Measurements from ENCODE around the gene BRIP1. TPM values are rescaled to one million over a fixed set of nuclear protein-coding genes. Genes with fewer than 3 reads are reported as not detected.

BRIP1 gene
- total RNA-seq, 1 donor = 20.9 TPM

DNA sequence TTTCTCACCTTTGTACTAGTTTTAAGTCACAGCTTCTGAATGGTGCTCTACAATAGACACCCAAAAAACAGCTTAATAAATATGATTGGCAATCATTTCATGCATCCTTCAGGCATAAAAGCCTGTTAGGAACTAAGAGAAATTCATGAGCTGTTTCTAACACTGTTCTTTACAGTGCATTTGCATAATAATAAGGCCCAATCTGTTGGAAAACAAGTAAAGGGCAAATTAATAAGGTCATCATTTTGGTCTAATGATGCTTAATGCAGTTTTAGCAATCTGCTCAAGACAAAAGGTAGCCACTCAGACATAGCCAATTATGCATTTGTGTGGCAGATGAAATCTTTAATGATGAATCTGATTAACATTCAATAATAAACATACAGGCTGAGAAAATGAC is 216.8 kb downstream of the BRIP1 start:
- H3K4me3 ChIP-seq (ENCODE audit: low read depth, low read length) = no peak overlapping the region
- DNase-seq (ENCODE audit: low read depth) = no peak
- TF ChIP-seq, protein P1, sequence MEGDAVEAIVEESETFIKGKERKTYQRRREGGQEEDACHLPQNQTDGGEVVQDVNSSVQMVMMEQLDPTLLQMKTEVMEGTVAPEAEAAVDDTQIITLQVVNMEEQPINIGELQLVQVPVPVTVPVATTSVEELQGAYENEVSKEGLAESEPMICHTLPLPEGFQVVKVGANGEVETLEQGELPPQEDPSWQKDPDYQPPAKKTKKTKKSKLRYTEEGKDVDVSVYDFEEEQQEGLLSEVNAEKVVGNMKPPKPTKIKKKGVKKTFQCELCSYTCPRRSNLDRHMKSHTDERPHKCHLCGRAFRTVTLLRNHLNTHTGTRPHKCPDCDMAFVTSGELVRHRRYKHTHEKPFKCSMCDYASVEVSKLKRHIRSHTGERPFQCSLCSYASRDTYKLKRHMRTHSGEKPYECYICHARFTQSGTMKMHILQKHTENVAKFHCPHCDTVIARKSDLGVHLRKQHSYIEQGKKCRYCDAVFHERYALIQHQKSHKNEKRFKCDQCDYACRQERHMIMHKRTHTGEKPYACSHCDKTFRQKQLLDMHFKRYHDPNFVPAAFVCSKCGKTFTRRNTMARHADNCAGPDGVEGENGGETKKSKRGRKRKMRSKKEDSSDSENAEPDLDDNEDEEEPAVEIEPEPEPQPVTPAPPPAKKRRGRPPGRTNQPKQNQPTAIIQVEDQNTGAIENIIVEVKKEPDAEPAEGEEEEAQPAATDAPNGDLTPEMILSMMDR (IDR thresholded peaks at IDR 0.05; ENCODE audit: insufficient read depth, low read length) = no peak

DNA sequence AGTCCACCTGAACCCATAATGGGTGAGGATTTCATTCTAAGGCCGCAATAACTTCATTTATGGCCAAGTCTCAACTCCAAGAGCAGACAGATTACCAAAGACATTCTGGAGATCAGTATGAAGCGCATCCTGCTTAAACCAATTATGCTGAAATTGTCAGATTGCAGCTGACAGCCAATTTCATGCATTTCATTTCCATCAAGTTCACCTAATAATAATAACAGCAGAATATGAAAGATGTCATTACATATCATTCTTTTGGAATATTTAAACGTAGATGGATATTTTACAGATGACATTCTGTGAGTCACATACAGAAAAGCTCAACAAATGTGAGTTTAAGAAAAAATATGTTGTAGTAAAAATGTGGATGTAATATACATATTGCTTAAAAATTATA is 217.4 kb downstream of the BRIP1 start:
- TF ChIP-seq, protein P1 (IDR thresholded peaks at IDR 0.05; ENCODE audit: insufficient read depth, low read length) = no peak
- H3K4me3 ChIP-seq (ENCODE audit: low read depth, low read length) = no peak overlapping the region
- no peak for DNase-seq (ENCODE audit: low read depth)

DNA sequence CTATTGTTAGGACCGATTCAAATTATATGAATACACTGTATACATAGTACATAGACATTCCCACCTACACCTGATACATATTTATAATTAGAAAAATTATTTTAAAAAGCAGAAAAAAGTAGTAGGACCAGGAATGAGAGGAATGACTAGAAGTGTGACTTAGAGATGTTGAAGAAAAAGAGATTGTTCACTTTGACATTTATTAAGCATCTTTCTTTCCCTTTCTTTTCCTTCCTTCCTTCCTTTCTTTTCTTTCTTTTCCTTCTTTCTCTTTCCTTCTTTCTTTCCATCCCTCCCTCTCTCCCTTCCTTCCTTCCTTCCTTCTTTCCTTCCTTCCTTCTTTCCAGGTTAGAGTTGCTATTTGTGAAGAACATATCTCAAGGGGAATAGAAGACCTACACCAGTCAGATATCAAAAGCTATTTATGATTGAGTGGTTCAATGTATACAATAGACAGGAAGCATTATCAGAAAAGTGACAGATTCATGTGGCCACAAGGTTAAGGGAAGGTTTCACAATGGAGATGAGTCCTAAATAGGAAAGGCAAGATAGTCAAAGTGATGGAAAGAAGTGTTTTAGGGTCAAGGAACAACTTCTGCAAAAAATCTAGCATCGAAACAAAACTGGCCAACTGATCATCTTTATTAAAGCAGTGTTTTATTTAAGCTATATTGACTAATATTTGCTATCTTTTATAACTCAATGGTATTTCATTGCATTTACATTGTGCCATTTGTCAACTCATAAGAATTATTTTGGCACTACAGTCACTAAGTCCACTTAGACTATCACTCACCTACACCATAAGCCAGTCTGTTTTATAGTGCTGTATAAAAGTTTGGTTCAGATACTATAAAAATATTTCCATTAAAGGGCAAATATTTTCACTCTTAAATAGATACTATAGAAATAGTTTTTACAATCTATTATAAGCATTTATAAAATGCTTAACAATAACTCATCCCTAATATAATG is 218.2 kb downstream of the BRIP1 start:
- TF ChIP-seq, protein P1 (IDR thresholded peaks at IDR 0.05; ENCODE audit: insufficient read depth, low read length) = no peak
- H3K4me3 ChIP-seq (ENCODE audit: low read depth, low read length) = no peak overlapping the region
- DNase-seq (ENCODE audit: low read depth) = no peak

DNA sequence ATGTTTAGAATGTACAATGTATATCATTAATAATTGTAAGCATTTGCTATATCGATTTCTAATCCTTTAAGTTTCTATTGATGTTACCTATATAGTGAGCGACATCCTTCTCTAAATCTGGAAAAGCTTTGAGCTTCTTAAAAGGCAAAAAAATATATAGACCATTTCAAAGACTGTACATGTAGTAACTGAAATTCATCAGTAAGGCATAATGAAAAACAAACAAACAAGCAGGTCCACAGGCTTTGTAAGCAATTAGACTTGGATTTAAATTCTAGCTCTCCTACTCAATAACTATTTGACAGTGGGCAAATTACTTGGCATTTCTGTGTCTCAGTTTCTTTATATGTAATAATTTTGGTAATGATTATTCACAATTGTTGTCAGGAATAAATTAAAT is 220.6 kb downstream of the BRIP1 start:
- DNase-seq (ENCODE audit: low read depth) = no peak
- TF ChIP-seq, protein P1 (IDR thresholded peaks at IDR 0.05; ENCODE audit: insufficient read depth, low read length) = no peak

DNA sequence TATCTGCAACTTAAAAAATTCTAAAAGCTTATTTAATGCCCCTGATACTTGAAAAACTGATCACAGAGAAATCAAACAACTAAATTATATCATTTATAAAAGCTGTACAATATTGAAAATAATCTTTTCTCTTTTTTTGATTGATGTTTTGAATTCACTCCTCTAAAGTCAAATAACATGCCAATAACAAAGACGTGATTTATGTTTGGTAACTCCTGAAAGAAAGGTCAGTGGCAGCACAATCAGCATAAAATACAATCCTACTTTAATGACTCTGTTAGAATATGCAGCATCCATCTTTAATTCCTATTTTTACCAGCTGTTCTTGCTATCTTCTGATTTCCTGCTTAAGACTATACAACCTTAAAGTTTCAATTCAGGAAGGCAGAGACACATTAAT is 221.6 kb downstream of the BRIP1 start:
- TF ChIP-seq, protein P1 (IDR thresholded peaks at IDR 0.05; ENCODE audit: insufficient read depth, low read length) = no peak
- no peak for DNase-seq (ENCODE audit: low read depth)
- H3K4me3 ChIP-seq (ENCODE audit: low read depth, low read length) = no peak overlapping the region

More for the DNA sequence above, 220.6 kb downstream of the BRIP1 start:
- H3K4me3 ChIP-seq (ENCODE audit: low read depth, low read length) = no peak overlapping the region

DNA sequence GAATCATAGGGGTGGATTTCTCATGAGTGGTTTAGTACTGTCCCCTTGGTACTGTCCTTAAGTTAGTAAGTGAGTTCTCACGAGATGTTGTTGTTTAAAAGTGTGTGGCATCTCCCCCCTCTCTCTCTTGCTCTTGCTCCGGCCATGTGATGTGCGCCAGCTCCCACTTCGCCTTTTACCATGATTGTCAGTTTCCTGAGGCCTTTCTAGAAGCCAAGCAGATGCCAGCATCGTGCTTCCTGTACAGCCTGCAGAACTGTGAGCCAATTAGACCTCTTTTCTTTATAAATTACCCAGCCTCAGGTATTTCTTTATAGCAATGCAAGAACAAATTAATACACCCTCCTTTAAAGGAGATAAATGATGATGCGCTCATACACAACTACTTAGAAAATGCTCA is 222.2 kb downstream of the BRIP1 start:
- TF ChIP-seq, protein P1 (IDR thresholded peaks at IDR 0.05; ENCODE audit: insufficient read depth, low read length) = no peak
- no peak overlapping the region for H3K4me3 ChIP-seq (ENCODE audit: low read depth, low read length)
- DNase-seq (ENCODE audit: low read depth) = no peak
